Keratinocyte (primary cell): ENCODE measurements around the gene WDR4. TPM values are rescaled to one million over a fixed set of nuclear protein-coding genes. Genes with fewer than 3 reads are reported as not detected.

Source experiments
- DNase-seq: peaks from one replicate; pipeline ENCODE4 v3.0.0-alpha.2; 2011; ENCODE audit warnings: low read depth, missing footprints, low spot score
- FAIRE-seq: peaks from 2 replicates; lab custom pipeline; 2011; peaks lifted over from hg19 to GRCh38; lab: Jason Lieb, UNC
- H2AFZ ChIP-seq: 2 replicates; pipeline ENCODE4 v1.6.0; 2012; ENCODE audit warnings: low read length, control low read depth, inconsistent platforms; ENCODE audit not compliant: control insufficient read depth
- H3K27ac ChIP-seq: 2 replicates; pipeline ENCODE4 v1.5.1; 2011; ENCODE audit warnings: low read length; ENCODE audit not compliant: control insufficient read depth, insufficient read depth
- H3K27me3 ChIP-seq: 3 replicates; pipeline ENCODE4 v1.6.0; 2011; ENCODE audit warnings: low read length; ENCODE audit not compliant: control insufficient read depth, insufficient read depth; ENCODE audit errors: extremely low read depth
- H3K36me3 ChIP-seq, 2 experiments: 2 replicates in 1 of 2; 3 replicates in 1 of 2; pipeline ENCODE4 v1.5.1; 2011; ENCODE audit warnings: low read length in 2 of 2, mild to moderate bottlenecking in 1 of 2; ENCODE audit not compliant: control insufficient read depth in 2 of 2, insufficient read depth in 2 of 2; ENCODE audit errors: extremely low read depth in 1 of 2
- H3K4me1 ChIP-seq: 3 replicates; pipeline ENCODE4 v1.5.1; 2011; ENCODE audit warnings: low read length; ENCODE audit not compliant: control insufficient read depth, insufficient read depth; ENCODE audit errors: extremely low read depth
- H3K4me2 ChIP-seq: 3 replicates; pipeline ENCODE4 v1.6.0; 2011; ENCODE audit warnings: low read depth, low read length; ENCODE audit not compliant: control insufficient read depth, insufficient read depth; ENCODE audit errors: extremely low read depth
- H3K4me3 ChIP-seq, 3 experiments: fragments of 200-600 bp in 1 of 3; sonication (generic) in 1 of 3; 2 replicates in 2 of 3; 3 replicates in 1 of 3; pipeline ENCODE4 v1.5.1; 2011 to 2016; ENCODE audit warnings: low read length in 3 of 3, mild to moderate bottlenecking in 3 of 3, control low read depth in 2 of 3, inconsistent platforms in 1 of 3, low read depth in 1 of 3, mixed read lengths in 1 of 3, mixed run types in 1 of 3, moderate library complexity in 1 of 3; ENCODE audit not compliant: control insufficient read depth in 2 of 3, insufficient read depth in 2 of 3; ENCODE audit errors: extremely low read depth in 1 of 3
- H3K79me2 ChIP-seq: 2 replicates; pipeline ENCODE4 v1.6.0; 2012; ENCODE audit warnings: low read length; ENCODE audit not compliant: control insufficient read depth, insufficient read depth
- H3K9ac ChIP-seq: 3 replicates; pipeline ENCODE4 v1.6.0; 2011; ENCODE audit warnings: low read length; ENCODE audit not compliant: control insufficient read depth, insufficient read depth; ENCODE audit errors: extremely low read depth
- H3K9me1 ChIP-seq: 3 replicates; pipeline ENCODE4 v1.6.0; 2011; ENCODE audit warnings: low read length; ENCODE audit not compliant: control insufficient read depth, insufficient read depth; ENCODE audit errors: extremely low read depth
- H3K9me3 ChIP-seq: 2 replicates; pipeline ENCODE4 v1.5.1; 2012; ENCODE audit warnings: low read depth, low read length; ENCODE audit not compliant: control insufficient read depth
- H4K20me1 ChIP-seq: 3 replicates; pipeline ENCODE4 v1.6.0; 2011; ENCODE audit warnings: low read length; ENCODE audit not compliant: control insufficient read depth, insufficient read depth; ENCODE audit errors: extremely low read depth
- CTCF ChIP-seq, 3 experiments: IDR thresholded peaks in 1 of 3; conservative IDR thresholded peaks in 1 of 3; optimal IDR thresholded peaks in 1 of 3; 2 replicates in 2 of 3; 3 replicates in 1 of 3; pipeline versions ENCODE3 to v1.5.1; 2011; ENCODE audit warnings: low read length in 3 of 3, mild to moderate bottlenecking in 3 of 3, moderate library complexity in 2 of 3, control low read depth in 1 of 3, inconsistent platforms in 1 of 3; ENCODE audit not compliant: insufficient read depth in 2 of 3; ENCODE audit errors: extremely low read depth in 1 of 3
- EZH2 ChIP-seq: IDR thresholded peaks from one replicate; pipeline ENCODE4 v1.6.1; 2012; ENCODE audit warnings: inconsistent platforms, mild to moderate bottlenecking, low read length, moderate library complexity
- dilution Hi-C: fragments of 300-500 bp; cut with MboI; formaldehyde crosslinking; loops from one replicate; pipeline ENCODE4 v1.7.0; 2020; ENCODE audit warnings: low sequenced_read_pairs; ENCODE audit not compliant: extremely low pct_ligation_motif_present
- polyA plus RNA-seq, 5 experiments: library from polyadenylated mRNA; depleted of rRNA in 3 of 5; stranded (reverse) in 3 of 5; stranded (forward) in 1 of 5; unstranded in 1 of 5; fragments of >200 nt; gene quantifications; 1 replicate in 1 of 5; 2 replicates in 3 of 5; 3 replicates in 1 of 5; pipeline versions ENCODE4 v1.2.1 to v1.2.3, GENCODE V29; 2011 to 2012; ENCODE audit warnings: missing spikeins in 2 of 5, low read depth in 1 of 5, low replicate concordance in 1 of 5

Gene WDR4
- polyA plus RNA-seq, 1 donor (not counting 4 experiments of a cell fraction or from before 2014, with no cell fraction given): 14.9 TPM

GRCh38 chr21:42841156-42841915 lies 38.0 kb downstream of the WDR4 start:
- H3K9ac ChIP-seq: no peak overlapping the region
- H2AFZ ChIP-seq: no peak overlapping the region
- no peak overlapping the region for H3K4me3 ChIP-seq
- no peaks in the 10 kb centered on the region for H3K4me1 ChIP-seq
- no peaks in the 10 kb centered on the region for H3K9me3 ChIP-seq
- H3K79me2 ChIP-seq: peaks cover 28% of the 10 kb centered on the region
- FAIRE-seq (no peak), DNase-seq (no peak)
- dilution Hi-C loops: no loop called here
- no peak for TF ChIP-seq CTCF (optimal IDR thresholded peaks at IDR 0.05 in 1 of 3, IDR thresholded peaks at IDR 0.05 in 1 of 3, conservative IDR thresholded peaks at IDR 0.05 in 1 of 3; ENCODE audit: extremely low read depth in 1 of 3, insufficient read depth in 2 of 3, low read length in 3 of 3)
- no peak for TF ChIP-seq EZH2
- no peak overlapping the region for H3K4me2 ChIP-seq
- no peaks in the 10 kb centered on the region for H3K9me1 ChIP-seq
- H3K27ac ChIP-seq: no peak overlapping the region
- no peaks in the 10 kb centered on the region for H3K27me3 ChIP-seq
- H4K20me1 ChIP-seq: peaks cover 26% of the 10 kb centered on the region
- H3K36me3 ChIP-seq: peaks cover 28 to 41% of the 10 kb centered on the region in 2 experiments

- dilution Hi-C loops: no loop called here
- H3K79me2 ChIP-seq: peaks cover 21% of the 10 kb centered on the region
- no peak overlapping the region for H3K27ac ChIP-seq
- no peak overlapping the region for H2AFZ ChIP-seq
- peaks cover 27 to 37% of the 10 kb centered on the region in 2 experiments for H3K36me3 ChIP-seq
- H3K4me2 ChIP-seq: no peak overlapping the region
- H3K9me1 ChIP-seq: no peaks in the 10 kb centered on the region
- DNase-seq (no peak), FAIRE-seq (no peak)
- H3K4me3 ChIP-seq: no peak overlapping the region
- no peak for TF ChIP-seq CTCF (optimal IDR thresholded peaks at IDR 0.05 in 1 of 3, IDR thresholded peaks at IDR 0.05 in 1 of 3, conservative IDR thresholded peaks at IDR 0.05 in 1 of 3; ENCODE audit: extremely low read depth in 1 of 3, insufficient read depth in 2 of 3, low read length in 3 of 3)
- TF ChIP-seq EZH2: no peak
- no peaks in the 10 kb centered on the region for H3K4me1 ChIP-seq
- no peaks in the 10 kb centered on the region for H3K27me3 ChIP-seq
- H3K9me3 ChIP-seq: no peaks in the 10 kb centered on the region
- no peak overlapping the region for H3K9ac ChIP-seq
- peaks cover 24% of the 10 kb centered on the region for H4K20me1 ChIP-seq
These were observed 38.8 kb downstream of the WDR4 start for GRCh38 chr21:42840411-42841155.
